ENCODE measurements around the gene SS18L1.
"Not testable (repeated sequence)": the region's sequence is repeated elsewhere in the genome, so short reads cannot be mapped to it uniquely, and the experiment has no call there.

SS18L1 gene, protein sequence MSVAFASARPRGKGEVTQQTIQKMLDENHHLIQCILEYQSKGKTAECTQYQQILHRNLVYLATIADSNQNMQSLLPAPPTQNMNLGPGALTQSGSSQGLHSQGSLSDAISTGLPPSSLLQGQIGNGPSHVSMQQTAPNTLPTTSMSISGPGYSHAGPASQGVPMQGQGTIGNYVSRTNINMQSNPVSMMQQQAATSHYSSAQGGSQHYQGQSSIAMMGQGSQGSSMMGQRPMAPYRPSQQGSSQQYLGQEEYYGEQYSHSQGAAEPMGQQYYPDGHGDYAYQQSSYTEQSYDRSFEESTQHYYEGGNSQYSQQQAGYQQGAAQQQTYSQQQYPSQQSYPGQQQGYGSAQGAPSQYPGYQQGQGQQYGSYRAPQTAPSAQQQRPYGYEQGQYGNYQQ

DNA sequence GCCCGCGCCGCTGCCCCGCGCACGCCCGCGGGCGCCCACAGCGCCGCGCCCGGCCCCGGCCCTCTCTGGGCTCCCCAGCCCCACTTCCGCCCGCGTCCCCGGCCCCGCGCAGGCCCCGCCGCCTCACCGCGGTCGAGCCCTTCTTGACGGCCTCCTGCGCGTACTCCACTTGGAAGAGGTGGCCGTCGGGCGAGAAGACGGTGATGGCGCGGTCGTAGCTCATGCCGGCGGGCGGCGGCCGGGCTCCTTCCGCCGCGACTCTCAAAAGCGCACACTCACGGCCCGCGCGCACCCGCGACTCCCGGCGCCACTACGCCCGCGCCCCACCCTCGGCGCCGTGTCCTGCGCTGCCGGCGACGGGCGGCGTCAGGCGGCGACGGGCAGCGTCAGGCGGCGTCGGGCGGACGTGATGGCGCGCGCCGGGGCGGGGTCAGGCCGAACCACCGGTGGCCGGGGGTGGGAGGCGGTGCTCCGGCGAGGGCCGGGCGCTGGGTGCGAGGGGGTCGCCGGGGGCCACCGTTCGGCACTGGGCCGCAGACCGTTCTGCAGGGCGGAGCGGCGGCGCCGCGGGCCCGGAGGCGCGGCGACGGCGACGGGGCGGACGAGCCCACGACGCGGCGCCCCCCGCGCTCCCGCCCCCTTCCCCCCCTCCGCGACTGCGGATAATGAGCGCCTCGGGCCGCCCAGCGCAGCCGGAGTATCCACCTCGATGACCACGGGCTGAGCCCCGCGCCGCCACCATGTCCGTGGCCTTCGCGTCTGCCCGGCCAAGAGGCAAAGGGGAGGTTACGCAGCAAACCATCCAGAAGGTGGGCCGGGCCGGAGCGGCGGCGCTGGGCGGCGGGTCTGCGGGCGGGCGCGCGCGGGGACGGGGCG is at the start of gene SS18L1, which contains the start of gene PSMA7:
SS18L1 (plus strand) TSS at position 689 of the 876 bp plus-strand sequence; CDS start at position 741, 52 bp downstream.
PSMA7 (minus strand) TSS at position 314 of the 876 bp plus-strand sequence; CDS start at position 223, 91 bp downstream.
- DNase-seq, result no peak

DNA sequence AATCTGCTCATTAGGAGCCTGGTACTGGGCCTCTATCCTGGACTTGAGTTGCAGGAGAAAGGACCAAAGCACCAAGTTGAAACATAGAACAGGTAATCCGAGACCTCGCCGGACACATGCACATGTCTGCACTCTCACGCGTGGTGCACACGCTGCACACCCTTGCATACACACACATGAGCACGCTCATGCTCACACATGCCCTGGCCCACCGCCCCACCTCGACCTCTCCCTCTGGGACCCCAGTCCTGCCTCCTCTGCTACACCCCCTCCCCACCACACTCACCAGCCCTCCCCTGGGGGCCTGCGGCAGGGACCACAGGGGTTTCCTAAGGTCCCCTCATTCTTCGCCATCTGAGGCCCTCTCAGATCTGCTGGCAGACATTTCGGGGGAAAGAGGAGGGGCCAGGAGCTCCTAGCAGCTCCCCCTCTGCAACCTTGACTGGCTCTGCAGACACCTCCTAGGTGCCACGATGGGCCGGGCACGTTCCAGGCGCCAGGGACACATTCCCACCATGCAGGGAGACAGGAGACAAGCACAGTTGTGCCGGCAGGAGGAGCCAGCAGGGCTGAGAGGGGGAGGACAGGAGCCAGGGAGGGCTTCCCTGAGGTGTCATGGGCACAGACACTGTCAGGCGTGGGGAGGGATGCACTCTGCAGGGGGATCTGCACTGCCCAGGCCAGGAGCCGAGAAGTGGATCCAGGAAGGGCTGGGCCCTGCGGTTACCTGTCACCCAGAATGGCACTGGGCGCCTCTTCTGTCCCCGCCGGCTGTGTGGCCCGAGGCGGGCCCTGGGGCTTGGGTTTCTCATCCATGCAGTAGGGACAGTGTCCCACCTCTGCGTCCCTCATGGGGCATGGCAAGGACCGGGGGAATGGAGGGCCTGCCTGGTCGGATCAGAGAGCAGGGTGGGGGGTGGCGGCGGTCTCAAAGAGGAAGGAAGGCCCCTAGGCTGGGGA is 46.9 kb upstream of the SS18L1 start:
- DNase-seq, result no peak

DNA sequence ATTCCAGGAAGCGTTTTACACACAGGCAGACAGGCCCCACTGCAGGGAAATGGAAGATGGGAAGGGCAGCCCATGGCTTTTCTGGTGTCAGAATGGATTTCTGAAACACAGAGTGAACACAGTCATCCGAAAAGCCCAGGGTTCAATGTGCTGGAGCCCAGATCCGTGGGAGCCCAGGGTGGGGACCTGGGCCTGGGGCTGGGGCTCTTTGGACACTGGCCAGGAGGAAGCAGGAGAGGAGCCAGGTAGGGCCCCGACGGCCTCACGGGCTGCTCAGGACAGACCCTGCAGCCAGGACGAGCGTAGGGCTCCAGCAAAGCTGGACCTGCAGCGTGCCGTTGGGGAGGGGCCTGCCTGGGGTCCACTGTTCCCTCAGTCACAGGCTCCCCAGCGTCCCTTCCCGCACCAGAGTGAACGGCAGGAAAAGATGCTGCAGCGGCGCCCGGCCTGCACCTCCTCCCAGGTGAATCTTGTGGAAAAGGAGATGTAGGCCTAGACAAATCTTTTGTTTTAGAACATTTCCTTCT is 45.6 kb upstream of the SS18L1 start:
- no peak for DNase-seq

DNA sequence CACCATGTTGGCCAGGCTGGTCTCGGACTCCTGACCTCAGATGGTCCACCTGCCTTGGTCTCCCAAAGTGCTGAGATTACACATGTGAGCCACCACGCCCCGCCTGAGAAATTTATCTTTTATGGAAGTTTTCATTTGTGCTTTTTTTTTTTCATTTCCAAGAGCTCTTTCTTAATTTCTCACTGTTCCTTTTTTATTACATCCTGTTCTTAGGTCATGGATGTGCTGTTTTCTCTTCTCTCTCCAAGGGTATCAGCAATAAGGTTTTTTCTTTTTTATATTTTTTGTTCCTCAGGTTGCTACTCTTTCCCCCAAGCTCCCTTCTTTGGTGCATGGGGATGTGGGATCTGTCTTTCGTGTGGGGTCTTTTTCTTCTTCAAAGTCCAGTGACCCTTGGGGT is 42.5 kb upstream of the SS18L1 start:
- no peak for DNase-seq

DNA sequence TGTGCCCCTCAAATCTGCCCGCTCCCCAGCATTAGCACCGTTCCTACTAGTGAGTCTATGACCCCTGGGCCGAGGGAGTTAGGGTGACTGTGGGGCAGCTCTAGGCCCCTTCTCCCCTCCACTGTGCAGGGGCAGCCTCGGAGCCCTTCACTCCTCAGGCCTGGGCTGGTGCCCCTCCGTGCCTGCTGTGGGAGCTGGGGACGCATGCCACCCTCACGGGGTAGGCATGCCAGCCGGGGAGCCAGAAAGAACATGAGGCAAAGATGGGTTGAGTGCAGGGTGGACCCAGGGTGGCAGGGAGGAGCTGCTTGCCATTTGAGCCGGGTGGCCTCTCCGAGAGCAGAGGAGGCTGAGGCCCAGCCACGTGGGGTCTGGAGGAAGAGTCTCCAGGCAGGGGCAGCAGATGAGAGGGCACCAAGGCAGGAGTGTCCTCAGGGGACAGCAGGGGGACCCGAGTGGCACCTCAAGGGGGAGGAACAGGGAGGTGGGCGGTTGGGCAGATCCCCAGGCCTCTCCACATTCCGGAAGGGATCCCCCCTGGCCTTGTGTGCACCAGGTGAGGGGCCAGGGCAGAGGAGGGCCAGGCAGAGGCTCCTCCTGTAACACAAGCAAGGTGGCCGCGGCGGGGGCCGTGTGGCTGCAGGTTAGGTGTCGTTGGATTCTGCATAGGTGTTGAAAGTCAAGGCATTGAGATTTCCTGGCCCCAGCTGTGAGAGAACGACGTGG is 39.9 kb upstream of the SS18L1 start:
- DNase-seq, result no peak

DNA sequence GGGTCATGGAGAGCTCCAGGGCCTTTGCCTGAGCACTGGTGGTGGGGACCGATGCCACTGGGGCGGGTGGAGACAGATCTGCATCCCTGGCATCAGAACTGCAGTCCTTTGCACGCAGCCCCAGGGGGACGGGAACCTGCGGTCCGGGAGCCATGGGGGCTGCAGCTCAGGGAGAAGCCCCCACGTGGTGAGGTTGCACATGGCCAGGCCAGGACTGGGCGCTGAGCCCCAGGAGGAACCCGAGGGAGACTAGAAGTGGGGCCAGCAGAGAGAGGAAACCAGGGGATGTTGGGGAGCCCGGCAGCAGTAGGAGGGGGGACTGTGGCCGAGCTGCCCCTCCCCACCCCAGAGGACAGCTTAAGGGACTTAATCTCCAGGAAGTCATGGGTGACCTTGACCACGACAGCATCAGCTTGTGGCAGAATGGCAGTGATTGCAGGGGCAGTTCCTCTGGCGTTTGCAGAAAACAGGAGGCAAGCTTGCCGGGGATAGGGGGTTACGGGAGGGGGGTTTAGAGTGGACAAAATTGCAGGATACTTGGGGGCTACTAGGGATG is 39.3 kb upstream of the SS18L1 start:
- DNase-seq, result no peak

DNA sequence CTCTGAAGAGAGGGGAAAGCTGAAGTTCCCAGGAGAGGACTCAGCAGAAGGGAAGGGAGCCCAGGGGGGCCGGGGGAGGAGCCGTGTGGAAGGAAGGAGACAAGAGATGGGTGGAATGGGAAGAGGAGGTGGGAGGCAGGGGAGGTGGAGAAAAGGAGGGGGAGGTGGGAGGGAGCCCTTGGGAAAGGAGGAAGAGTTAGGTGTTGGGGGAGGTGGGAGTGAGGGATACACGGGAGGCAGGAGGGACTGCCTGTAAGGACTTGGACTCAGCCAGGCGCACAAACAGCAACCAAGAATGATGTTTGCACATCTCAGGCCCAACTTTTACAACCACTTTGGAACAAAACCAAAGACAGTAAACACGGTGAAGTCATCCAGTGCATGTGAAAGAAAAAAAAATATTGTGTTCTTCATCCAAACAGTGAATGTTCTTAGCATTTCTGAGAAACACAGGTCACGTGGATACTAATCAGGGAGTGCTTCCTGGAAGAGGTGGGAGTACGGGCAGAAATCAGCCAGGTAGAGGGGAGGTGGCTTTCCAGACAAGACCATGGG is 38.7 kb upstream of the SS18L1 start:
- DNase-seq, result no peak

DNA sequence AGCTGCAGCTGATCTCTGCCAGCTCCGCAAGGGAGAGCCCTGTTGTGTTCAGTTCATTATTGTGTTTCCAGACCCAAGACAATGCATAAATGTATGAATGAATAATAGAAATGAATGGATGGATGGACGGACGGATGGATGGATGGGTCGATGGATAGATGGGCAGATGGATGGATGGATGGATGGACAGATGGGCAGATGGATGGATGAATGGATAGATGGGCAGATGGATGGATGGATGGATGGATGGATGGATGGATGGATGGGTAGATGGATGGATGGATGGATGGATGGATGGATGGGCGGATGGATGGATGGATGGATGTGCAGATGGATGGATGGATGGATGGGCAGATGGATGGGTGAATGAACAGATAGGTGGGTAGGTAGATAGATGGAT is 38.0 kb upstream of the SS18L1 start:
- DNase-seq, result no peak

DNA sequence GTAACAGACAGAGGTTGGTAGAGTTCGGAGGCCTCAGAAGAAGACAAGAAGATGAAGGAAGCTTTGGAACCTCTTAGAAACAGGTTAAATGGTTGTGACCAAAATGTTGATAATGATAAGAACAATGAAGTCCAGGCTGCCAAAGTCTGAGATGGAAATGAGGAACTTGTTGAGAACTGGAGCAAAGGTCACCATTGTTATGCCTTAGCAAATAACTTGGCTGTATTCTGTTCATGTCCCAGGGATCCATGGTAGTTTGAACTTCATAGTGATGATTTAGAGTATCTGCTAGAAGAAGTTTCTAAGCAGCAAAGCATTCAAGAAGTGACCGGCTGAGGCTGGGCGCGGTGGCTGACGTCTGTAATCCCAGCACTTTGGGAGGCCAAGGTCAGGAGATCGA is 32.4 kb upstream of the SS18L1 start:
- DNase-seq, result no peak

DNA sequence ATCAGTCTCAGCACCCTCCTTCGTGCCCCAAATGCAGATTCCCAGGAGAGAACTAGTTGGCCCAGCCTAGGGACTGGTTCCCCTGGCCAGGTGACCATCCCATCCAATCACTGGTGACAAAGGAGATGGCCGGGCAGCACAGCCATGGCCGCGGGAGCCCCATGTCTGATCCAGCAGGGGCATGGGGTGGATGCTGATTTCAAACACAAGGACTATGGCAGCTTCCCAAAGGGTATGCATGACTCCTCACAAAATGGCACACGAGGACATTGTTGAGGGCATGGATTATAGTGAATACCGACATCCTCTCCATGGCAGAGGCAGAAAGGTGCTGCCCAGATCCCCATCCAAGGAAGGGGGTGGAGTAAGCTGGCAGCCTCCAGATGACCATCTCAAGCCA is 31.2 kb upstream of the SS18L1 start:
- no peak for DNase-seq

DNA sequence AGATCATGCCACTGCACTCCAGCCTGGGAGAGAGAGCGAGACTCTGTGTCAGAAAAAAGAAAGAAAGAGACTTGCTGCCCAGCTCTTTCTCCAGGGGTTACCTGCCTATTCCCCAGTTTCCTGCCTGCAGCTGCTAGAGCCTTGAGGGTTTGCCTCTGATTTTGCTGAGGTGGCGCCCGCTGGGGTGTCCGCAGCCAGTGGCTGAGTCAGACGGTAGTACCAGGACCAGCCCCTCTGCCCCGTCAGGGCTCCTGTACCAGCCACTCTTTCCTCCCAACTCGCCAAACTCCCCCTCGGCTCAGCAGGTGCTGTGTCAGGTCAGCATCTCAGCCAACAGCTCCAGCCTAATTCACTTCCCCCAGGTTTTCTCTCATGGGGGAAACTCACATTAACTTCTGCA is 28.7 kb upstream of the SS18L1 start:
- no peak for DNase-seq

DNA sequence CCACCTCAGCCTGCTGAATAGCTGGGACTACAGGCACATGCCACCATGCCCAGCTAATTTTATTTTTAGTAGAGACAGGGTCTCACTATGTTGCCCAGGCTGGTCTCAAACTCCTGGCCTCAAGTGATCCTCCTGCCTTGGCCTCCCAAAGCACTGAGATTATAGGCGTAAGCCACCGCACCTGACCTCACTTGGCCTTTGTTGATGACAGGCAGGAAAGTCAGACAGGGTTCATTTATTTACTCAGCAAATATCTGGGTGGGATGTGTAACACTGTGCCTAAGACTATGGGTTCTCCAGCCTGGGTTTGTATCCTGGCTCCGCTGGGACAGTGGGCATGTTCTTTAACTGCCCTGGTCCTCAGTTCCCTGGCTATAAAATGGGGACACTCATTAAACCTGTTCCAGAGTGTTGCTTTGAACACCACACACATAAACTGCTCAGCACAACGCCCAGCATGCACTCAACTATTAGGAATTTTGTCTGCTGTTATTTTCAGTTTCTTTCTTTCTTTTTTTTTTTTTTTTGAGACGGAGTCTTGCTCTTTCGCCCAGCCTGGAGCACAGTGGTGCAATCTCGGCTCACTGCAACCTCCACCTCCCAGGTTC is 27.7 kb upstream of the SS18L1 start:
- not testable (repeated sequence) for DNase-seq

DNA sequence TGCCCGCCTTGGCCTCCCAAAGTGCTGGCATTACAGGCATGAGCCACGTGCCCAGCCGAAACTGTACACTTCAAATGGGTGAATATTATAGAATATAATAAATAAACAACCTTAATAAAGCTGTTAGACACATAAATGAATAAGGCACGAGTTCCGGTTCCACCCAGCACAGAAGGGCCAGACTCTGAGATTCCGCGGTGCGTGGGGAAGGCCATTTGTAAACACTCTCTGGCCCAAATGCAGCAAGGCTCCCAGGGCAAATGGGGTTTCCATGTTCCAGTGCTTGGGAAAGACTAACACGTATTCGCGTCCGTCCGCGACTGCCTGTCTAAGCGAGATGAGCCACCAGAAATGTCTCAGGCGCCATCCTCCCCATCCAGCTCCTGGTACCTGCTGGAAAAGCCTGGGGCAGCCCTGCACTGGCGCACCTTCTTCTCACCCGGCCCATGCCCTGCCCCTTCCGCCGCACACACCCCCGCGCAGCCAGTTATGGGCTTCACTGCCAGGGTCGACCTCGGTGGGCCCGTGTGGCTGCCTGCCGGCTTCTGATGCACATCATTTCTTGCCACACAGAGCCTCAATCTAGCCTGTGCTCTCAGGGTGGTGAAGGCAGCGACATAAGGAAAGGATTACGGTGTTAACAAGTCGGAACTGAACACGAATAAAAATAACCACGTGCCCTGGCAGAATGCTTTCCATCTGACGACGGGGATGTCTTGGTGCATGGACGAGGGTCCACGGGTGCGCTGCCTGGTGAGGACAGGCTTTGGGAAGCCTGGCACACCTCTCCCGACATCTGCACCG is 26.8 kb upstream of the SS18L1 start:
- DNase-seq, result no peak

DNA sequence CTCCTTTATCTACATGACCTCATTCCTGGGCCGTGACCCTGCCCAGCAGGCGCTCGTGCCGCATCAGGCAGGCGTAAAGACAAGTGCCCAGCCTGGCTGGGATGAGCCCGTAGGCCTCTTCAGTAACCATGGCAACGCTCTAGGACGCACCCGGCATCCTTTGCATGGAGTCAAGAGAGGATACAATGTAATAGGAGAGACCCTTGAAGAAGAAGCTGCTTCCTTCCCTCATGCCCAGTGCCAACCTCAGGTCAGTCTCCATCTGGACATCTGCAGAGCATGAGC is 26.3 kb upstream of the SS18L1 start:
- DNase-seq, result no peak

DNA sequence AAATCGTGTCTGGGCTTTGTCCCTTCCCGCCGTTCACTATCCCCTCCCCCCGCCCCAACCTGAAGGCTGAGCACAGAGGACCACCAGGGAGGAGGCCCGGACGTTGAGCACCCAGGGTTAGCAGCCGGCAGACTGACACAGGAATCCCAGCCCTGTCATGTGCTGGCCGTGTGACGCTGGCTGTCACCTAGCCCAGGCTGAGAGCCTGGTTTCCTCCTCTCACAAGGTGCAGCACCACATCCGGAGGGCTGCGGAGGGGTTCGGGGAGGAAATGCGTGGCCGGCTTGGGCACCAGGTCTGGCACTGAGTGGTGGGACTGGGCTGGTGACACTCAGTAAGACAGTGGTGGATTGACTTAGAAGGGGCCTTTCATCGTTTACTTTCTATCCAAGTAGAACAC is 25.9 kb upstream of the SS18L1 start:
- DNase-seq, result no peak

DNA sequence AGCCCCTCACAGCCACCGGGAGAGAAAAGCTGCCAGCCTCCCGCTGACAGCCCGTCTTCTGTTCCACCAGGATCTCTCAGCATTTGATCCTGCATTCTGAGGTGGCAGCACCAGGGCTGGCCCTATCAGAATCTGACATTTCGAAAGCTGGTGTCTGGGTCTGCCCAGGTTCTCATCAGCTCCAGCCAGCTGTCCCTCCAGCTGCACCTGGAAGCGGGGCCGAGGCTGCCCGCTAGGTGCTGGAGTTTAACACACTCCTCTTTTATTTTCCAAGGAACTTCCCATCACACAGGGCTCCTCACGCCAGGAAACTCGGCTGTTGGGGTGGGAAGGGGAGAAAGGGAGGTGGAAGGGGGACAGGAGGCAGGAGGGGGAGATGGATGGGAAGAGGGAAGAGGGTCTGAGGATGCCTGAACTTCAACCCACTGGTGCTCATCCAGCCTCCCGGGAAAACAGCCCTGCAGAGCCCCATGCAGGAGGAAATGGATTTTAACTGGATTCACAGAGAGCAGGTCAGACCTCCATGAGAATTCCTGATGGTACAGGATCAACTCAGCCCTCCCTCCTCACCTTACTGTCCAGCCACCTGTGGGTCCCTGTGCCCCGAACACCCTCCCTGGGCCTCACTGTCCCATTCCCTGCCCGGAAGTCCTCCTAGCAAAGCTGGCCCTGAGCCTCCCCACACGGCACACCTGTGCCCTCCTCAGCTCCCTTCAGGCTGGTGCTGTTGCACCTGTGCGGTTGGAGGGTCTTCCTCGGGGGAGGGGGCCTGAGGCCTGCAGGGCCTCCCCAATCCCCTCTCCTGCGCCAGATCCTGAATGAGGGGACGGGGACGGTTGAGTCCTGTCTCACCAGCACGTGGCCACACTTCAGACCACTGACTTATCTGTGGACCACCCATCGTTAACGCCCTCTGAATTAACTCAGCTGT is 25.2 kb upstream of the SS18L1 start:
- DNase-seq, result no peak

DNA sequence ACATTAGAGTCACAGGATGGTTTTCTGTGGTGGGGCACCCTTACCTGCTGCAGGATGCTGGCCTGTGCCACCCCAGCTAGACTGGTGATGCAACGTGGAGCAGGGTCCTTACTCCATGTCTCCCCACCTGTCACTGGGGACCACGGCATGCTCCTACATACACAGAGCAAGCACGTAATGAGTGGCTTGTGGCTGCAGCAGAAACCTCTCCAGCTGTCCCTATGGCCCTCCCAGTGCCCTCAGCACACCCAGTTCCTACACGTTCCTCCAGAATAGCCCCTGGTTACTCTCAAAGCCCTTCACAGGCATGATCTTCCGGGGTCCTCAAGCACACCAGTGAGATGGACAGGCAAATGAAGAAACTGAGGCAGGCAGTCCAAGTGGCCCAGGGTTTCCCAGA is 24.5 kb upstream of the SS18L1 start:
- DNase-seq, result no peak

DNA sequence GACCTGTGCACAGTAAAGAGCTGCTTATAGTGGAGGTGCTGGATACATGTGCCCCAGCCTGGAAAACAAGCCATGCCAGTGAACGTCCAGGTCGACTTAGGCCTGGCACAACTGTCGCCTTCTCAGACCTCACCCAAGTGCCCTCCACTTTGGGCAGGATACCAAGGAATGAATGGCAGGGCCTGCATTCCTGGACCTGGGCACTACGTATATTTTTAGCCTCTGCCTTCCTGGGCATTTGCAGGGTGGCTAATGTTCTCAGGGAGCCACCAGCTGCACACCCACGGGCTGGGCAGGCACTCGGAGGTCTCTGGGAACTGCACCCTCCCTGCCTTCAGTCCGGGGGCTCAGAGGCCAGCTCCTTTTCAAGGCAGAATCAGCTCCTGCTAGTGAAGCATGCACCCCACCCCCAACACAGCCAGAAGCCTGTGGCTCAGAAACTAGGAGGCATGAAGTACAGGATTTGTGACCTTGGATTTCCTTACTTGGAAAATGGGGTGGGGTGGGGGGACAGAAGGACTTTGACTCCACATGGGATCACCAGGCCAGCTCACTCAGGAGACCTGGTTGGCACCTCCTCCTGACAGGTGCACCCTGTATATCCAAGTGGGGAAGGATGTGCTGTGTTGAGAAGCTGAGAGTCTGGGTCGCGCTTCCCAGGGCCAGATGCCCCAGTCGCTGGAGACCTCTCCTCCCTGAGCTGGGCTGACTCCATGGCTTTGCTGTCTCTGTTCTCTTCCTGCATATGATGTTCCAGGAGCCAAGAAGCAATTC is 23.8 kb upstream of the SS18L1 start:
- no peak for DNase-seq

Measured in NCI-H1417 treated with DMSO at 0.1 percent for 48 hours (cell line).